ENCODE results near the gene HEYL. TPM values are rescaled to one million over a fixed set of nuclear protein-coding genes. Genes with fewer than 3 reads are reported as not detected.

The HEYL gene
- total RNA-seq, 6 experiments from 2014 or later = not detected

DNA sequence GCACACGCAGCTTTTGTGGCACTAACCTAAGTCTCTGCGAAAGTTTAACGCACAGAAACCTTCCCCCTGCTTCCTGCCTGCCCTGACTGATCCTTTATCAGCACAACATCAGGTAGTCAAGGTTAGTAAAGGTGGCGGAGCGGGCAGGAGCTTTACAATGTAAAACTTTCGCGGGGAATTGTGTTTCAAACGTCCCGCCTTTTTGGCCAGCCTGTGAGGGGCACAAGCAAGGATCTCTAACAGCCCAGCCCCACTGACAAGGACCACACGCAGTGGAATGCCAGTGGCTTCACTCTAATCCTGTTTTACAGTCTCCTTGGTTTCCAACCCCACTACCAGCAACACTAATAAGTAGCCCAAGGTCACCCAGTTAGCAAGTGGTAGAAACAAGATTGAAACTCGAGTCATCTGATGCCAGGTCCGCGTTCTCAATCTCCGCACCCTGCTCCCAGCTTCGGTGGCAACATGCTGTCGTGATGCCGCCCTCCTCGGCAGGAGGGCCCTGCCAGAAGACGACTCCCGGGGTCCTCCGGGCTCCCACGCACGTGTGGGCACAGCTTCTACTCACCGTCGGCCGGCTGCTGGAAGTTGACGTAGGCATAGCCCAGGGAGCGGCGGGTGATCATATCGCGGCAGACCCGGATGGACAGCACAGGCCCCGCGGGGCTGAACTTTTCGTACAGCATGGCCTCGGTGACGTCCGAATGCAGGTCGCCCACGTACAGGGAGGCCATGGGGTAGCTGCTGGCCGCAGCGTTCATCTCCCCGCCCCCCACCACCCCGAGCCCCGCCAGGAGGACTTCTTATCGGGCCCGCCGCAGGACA lies 64.0 kb downstream of the HEYL start:
- Mint-ChIP-seq H3K36me3 (ENCODE audit: low read depth) (peaks cover 44% of the 10 kb centered on the region), H3K4me3 (peak overlapping the region; percentile 91), H3K9me3 (no peaks in the 10 kb centered on the region), H3K4me1 (ENCODE audit: low read depth) (peaks cover 38% of the 10 kb centered on the region), H3K27me3 (ENCODE audit: insufficient read depth) (peaks cover 14% of the 10 kb centered on the region), H3K27ac (peak overlapping the region; percentile 90)
- DNase-seq = peak; percentile 51
- TF ChIP-seq CTCF (IDR thresholded peaks at IDR 0.05) = no peak

- Mint-ChIP-seq H3K4me1 (ENCODE audit: low read depth) (peaks cover 38% of the 10 kb centered on the region), H3K27ac (peak overlapping the region; percentile 90), H3K27me3 (ENCODE audit: insufficient read depth) (peaks cover 14% of the 10 kb centered on the region), H3K9me3 (no peaks in the 10 kb centered on the region), H3K4me3 (peak overlapping the region; percentile 91), H3K36me3 (ENCODE audit: low read depth) (peaks cover 51% of the 10 kb centered on the region)
- TF ChIP-seq CTCF (IDR thresholded peaks at IDR 0.05) = no peak
- peak; percentile 20 for DNase-seq
These were observed 64.8 kb downstream of the HEYL start for GRCh38 chr1:39574646-39575045.

Other genes starting within 250 kb of the HEYL start
- gene BMP8A, start 148.0 kb downstream of the HEYL start, total RNA-seq (2021; fragmentation: NEBNext Ultra II Directional; extraction: Animal tissue kit (Norgen Biotek cat#: 25700)) = not detected
- 100 to 1,000 TPM; 322 to 352 (median 347) TPM for gene PABPC4, start 62.9 kb downstream of the HEYL start, total RNA-seq (2021; fragmentation: NEBNext Ultra II Directional; extraction: Animal tissue kit (Norgen Biotek cat#: 25700))
- not detected for gene NT5C1A, start 32.5 kb upstream of the HEYL start, total RNA-seq (2021; fragmentation: NEBNext Ultra II Directional; extraction: Animal tissue kit (Norgen Biotek cat#: 25700))
- not detected for gene HPCAL4, start 51.8 kb upstream of the HEYL start, total RNA-seq (2021; fragmentation: NEBNext Ultra II Directional; extraction: Animal tissue kit (Norgen Biotek cat#: 25700))
- gene PPIE, start 99.2 kb upstream of the HEYL start, total RNA-seq (2021; fragmentation: NEBNext Ultra II Directional; extraction: Animal tissue kit (Norgen Biotek cat#: 25700)) = 10 to 100 TPM; 38.9 to 45.8 (median 41.7) TPM
- 1 to 10 TPM in 5 of 6 experiments, under 1 TPM in 1; 0.81 to 2.3 (median 1.4) TPM for gene OXCT2, start 131.7 kb upstream of the HEYL start, total RNA-seq (2021; fragmentation: NEBNext Ultra II Directional; extraction: Animal tissue kit (Norgen Biotek cat#: 25700))
- gene BMP8B, start 149.2 kb upstream of the HEYL start, total RNA-seq (2021; fragmentation: NEBNext Ultra II Directional; extraction: Animal tissue kit (Norgen Biotek cat#: 25700)) = not detected
- 10 to 100 TPM; 12.8 to 19.1 (median 15.1) TPM for gene TRIT1, start 243.9 kb upstream of the HEYL start, total RNA-seq (2021; fragmentation: NEBNext Ultra II Directional; extraction: Animal tissue kit (Norgen Biotek cat#: 25700))

All from HFFc6 (cell line).